Left lung (tissue), 10 donors: ENCODE results near the gene CD247. TPM values are rescaled to one million over a fixed set of nuclear protein-coding genes. Genes with fewer than 3 reads are reported as not detected.

Experiments
- ATAC-seq: fragments of 200-7000 bp; cut with Tn5 transposase; one replicate; pipeline ENCODE4 v1.9.1; 2020; ENCODE audit warnings: moderate library complexity
- DNase-seq, 4 donors: peaks; one replicate each; pipeline ENCODE4 v3.0.0-alpha.2; 2013 to 2020
- H3K27ac ChIP-seq, 2 donors: fragments of 200-600 bp; sonication (generic) in 1 of 2; one replicate each; pipeline versions ENCODE4 v1.5.0 to v1.8.0; 2020 to 2021
- H3K27me3 ChIP-seq, 2 donors: fragments of 200-600 bp; sonication (generic) in 1 of 2; one replicate each; pipeline versions ENCODE4 v1.5.0 to v1.8.0; 2020 to 2021
- H3K36me3 ChIP-seq, 2 donors: fragments of 200-600 bp; sonication (generic) in 1 of 2; one replicate each; pipeline versions ENCODE4 v1.5.0 to v1.8.0; 2020 to 2021
- H3K4me1 ChIP-seq, 2 donors: fragments of 200-600 bp; one replicate each; pipeline ENCODE4 v1.8.0; 2021
- H3K4me3 ChIP-seq, 2 donors: fragments of 200-600 bp; sonication (generic) in 1 of 2; one replicate each; pipeline versions ENCODE4 v1.5.0 to v1.8.0; 2020 to 2021; ENCODE audit warnings: mild to moderate bottlenecking in 1 of 2
- H3K9me3 ChIP-seq, 2 donors: fragments of 200-600 bp; sonication (generic) in 1 of 2; one replicate each; pipeline versions ENCODE4 v1.5.0 to v1.8.0; 2020 to 2021
- CTCF ChIP-seq, 2 donors: fragments of 200-600 bp; sonication (generic) in 1 of 2; IDR thresholded peaks; one replicate each; pipeline versions ENCODE4 v1.5.0 to v1.8.0; 2021; ENCODE audit warnings: antibody characterized with exemption in 2 of 2
- intact Hi-C, 2 donors: fragments of 100-400 bp; cut with DNase I; formaldehyde crosslinking; loops; one replicate each; pipeline versions ENCODE4 v1.11.2 to v1.14.2; 2022
- polyA plus RNA-seq, 6 donors: library from polyadenylated mRNA; unstranded; fragments of 120-200 nt; gene quantifications; one replicate each; pipeline ENCODE4 v1.2.1, GENCODE V29; 2013; ENCODE audit not compliant: insufficient read length in 6 of 6
- total RNA-seq, 2 donors: library from RNA; stranded (reverse); fragmentation: NEBNext Ultra II Directional; extraction: Animal tissue kit (Norgen Biotek cat#: 25700); gene quantifications; one replicate each; pipeline ENCODE4 v1.2.1, GENCODE V29; 2021
- donor health status: DM: no; HTN: yes; CAD: no.
- donor health status: DM: no; HTN: no; CAD: no.

The CD247 gene
- total and polyA plus RNA-seq, 8 donors: 1.3 to 5.6 (median 1.9) TPM

GRCh38 chr1:167404908-167405307 lies 113.4 kb downstream of the CD247 start:
- Histone ChIP-seq H3K4me1 (peaks cover 0 to 7% of the 10 kb centered on the region in 2 donors), H3K27me3 (no peaks in the 10 kb centered on the region), H3K27ac (no peak overlapping the region), H3K9me3 (no peaks in the 10 kb centered on the region), H3K4me3 (no peak overlapping the region), H3K36me3 (peaks cover 0 to 11% of the 10 kb centered on the region in 2 donors)
- no peak for DNase-seq
- intact Hi-C loops: loop anchor here in 1 of 2 donors (10.0 kb wide), 1 partner anchor 140 kb away; no protein-coding TSS in a partner anchor
- TF ChIP-seq CTCF (IDR thresholded peaks at IDR 0.05): no peak
- ATAC-seq: no peak

- no peak for DNase-seq
- peak; percentile 75 for ATAC-seq
- H3K36me3 ChIP-seq: peaks cover 0 to 15% of the 10 kb centered on the region in 2 donors
- TF ChIP-seq CTCF (IDR thresholded peaks at IDR 0.05): no peak
- no peaks in the 10 kb centered on the region for H3K27me3 ChIP-seq
- H3K4me3 ChIP-seq: no peak overlapping the region
- H3K9me3 ChIP-seq: no peaks in the 10 kb centered on the region
- intact Hi-C loops: loop anchor here in 1 of 2 donors (10.0 kb wide), 1 partner anchor 140 kb away; no protein-coding TSS in a partner anchor
- H3K27ac ChIP-seq: no peak overlapping the region
- peaks cover 0 to 7% of the 10 kb centered on the region in 2 donors for H3K4me1 ChIP-seq
Measured at GRCh38 chr1:167404161-167404888, 114.0 kb downstream of the CD247 start.

- Histone ChIP-seq H3K4me3 (no peak overlapping the region), H3K9me3 (no peaks in the 10 kb centered on the region), H3K36me3 (peaks cover 0 to 34% of the 10 kb centered on the region in 2 donors), H3K27me3 (no peaks in the 10 kb centered on the region), H3K4me1 (peaks cover 0 to 7% of the 10 kb centered on the region in 2 donors), H3K27ac (no peak overlapping the region)
- ATAC-seq (peak; percentile 96), DNase-seq (peak in 2 of 4 donors; percentile 53 to 60)
- intact Hi-C loops: loop anchor here in 1 of 2 donors (10.0 kb wide), 1 partner anchor 137 kb away; no protein-coding TSS in a partner anchor
- TF ChIP-seq CTCF (IDR thresholded peaks at IDR 0.05): peak; percentile 42 to 48
Measured at GRCh38 chr1:167401260-167401873, 117.0 kb downstream of the CD247 start.

GRCh38 chr1:167400359-167400953 lies 117.9 kb downstream of the CD247 start:
- H3K36me3 ChIP-seq: peaks cover 0 to 34% of the 10 kb centered on the region in 2 donors
- DNase-seq (no peak), ATAC-seq (no peak)
- intact Hi-C loops: loop anchor here in 1 of 2 donors (10.0 kb wide), 1 partner anchor 136 kb away; no protein-coding TSS in a partner anchor
- H3K27me3 ChIP-seq: no peaks in the 10 kb centered on the region
- no peaks in the 10 kb centered on the region for H3K9me3 ChIP-seq
- H3K27ac ChIP-seq: no peak overlapping the region
- no peak for TF ChIP-seq CTCF (IDR thresholded peaks at IDR 0.05)
- peaks cover 0 to 7% of the 10 kb centered on the region in 2 donors for H3K4me1 ChIP-seq
- no peak overlapping the region for H3K4me3 ChIP-seq
